ENCODE results near the gene GPR15.

GRCh38 chr3:98568402-98568801, 36.6 kb downstream of the GPR15 start:
- TF ChIP-seq CTCF (IDR thresholded peaks at IDR 0.05; ENCODE audit: poor library complexity, severe bottlenecking) (no peak), POLR2AphosphoS5 (IDR thresholded peaks at IDR 0.05) (no peak), RAD21 (conservative IDR thresholded peaks at IDR 0.05) (no peak), EZH2 (IDR thresholded peaks at IDR 0.05; ENCODE audit: borderline replicate concordance, insufficient read depth, low read length, poor library complexity, severe bottlenecking) (no peak), REST (IDR thresholded peaks at IDR 0.05; ENCODE audit: borderline replicate concordance) (no peak), SMC3 (conservative IDR thresholded peaks at IDR 0.05; ENCODE audit: poor library complexity) (no peak), EP300 (conservative IDR thresholded peaks at IDR 0.05; ENCODE audit: poor library complexity, severe bottlenecking) (no peak)
